GM12891 (cell line): ENCODE results near the gene SKOR1.
A peak's percentile ranks its signal among the peaks of the same experiment; 100 is the strongest.

Source experiments
- DNase-seq: peaks from one replicate; pipeline ENCODE4 v3.0.0; 2011; ENCODE audit warnings: low spot score; ENCODE audit not compliant: insufficient read length
- FAIRE-seq: peaks from 2 replicates; lab custom pipeline; 2011; peaks lifted over from hg19 to GRCh38; lab: Jason Lieb, UNC
- PAX5 ChIP-seq: IDR thresholded peaks from 2 replicates; pipeline ENCODE4 v1.6.1; 2011; ENCODE audit warnings: low read length, moderate library complexity, mild to moderate bottlenecking; ENCODE audit not compliant: insufficient read depth, severe bottlenecking
- POLR2A ChIP-seq: IDR thresholded peaks from 2 replicates; pipeline ENCODE4 v1.6.1; 2011; ENCODE audit warnings: low read depth, low read length, control low read depth
- POLR2AphosphoS5 ChIP-seq: IDR thresholded peaks from 2 replicates; pipeline ENCODE4 v1.6.1; 2011; ENCODE audit warnings: low read depth, low read length, control low read depth
- POU2F2 ChIP-seq: IDR thresholded peaks from 2 replicates; pipeline ENCODE4 v1.6.1; 2011; ENCODE audit warnings: low read depth, mild to moderate bottlenecking, control low read depth, low read length, moderate library complexity
- SPI1 ChIP-seq: IDR thresholded peaks from 2 replicates; pipeline ENCODE4 v1.6.1; 2011; ENCODE audit warnings: low read depth, low read length, control low read depth
- TAF1 ChIP-seq: IDR thresholded peaks from 2 replicates; pipeline ENCODE4 v1.6.1; 2011; ENCODE audit warnings: low read depth, low read length, control low read depth

SKOR1 gene

GRCh38 chr15:67832031-67832551, 6.8 kb downstream of the SKOR1 start:
- TF ChIP-seq POU2F2 (no peak), SPI1 (no peak), TAF1 (no peak), POLR2AphosphoS5 (no peak), POLR2A (no peak), PAX5 (no peak)
- FAIRE-seq (peak; percentile 64), DNase-seq (no peak)

- FAIRE-seq, result no peak
- no peak for DNase-seq
- TF ChIP-seq POU2F2, result no peak
- TF ChIP-seq POLR2A, result no peak
- TF ChIP-seq POLR2AphosphoS5, result no peak
- no peak for TF ChIP-seq TAF1
Observed at GRCh38 chr15:67832897-67833709, 7.8 kb downstream of the SKOR1 start.

- DNase-seq (no peak), FAIRE-seq (peak; percentile 76)
- TF ChIP-seq PAX5 (no peak), TAF1 (no peak), SPI1 (no peak), POLR2A (no peak), POU2F2 (no peak)
Observed at GRCh38 chr15:67833710-67834511, 8.6 kb downstream of the SKOR1 start.

GRCh38 chr15:67834581-67835296, 9.4 kb downstream of the SKOR1 start:
- DNase-seq (no peak), FAIRE-seq (no peak)
- TF ChIP-seq POLR2A (no peak), SPI1 (no peak), POU2F2 (no peak), PAX5 (no peak), POLR2AphosphoS5 (no peak), TAF1 (no peak)

- FAIRE-seq, result peak; percentile 9
- no peak for DNase-seq
- TF ChIP-seq TAF1 (no peak), POU2F2 (no peak), PAX5 (no peak), POLR2A (no peak), SPI1 (no peak), POLR2AphosphoS5 (no peak)
Observed at GRCh38 chr15:67835297-67836133, 10.2 kb downstream of the SKOR1 start.

- no peak for FAIRE-seq
- TF ChIP-seq POU2F2 (no peak), POLR2A (no peak), PAX5 (no peak), POLR2AphosphoS5 (no peak), SPI1 (no peak), TAF1 (no peak)
- DNase-seq, result no peak
Observed at GRCh38 chr15:67836134-67836455, 10.8 kb downstream of the SKOR1 start.

- no peak for FAIRE-seq
Observed at GRCh38 chr15:67836477-67836876, 11.2 kb downstream of the SKOR1 start.

GRCh38 chr15:67836955-67837354, 11.6 kb downstream of the SKOR1 start:
- DNase-seq, result no peak
- no peak for FAIRE-seq
- no peak for TF ChIP-seq POLR2AphosphoS5
- no peak for TF ChIP-seq POU2F2
- TF ChIP-seq SPI1, result no peak
- no peak for TF ChIP-seq PAX5
- TF ChIP-seq TAF1, result no peak
- TF ChIP-seq POLR2A, result no peak

More at GRCh38 chr15:67836477-67836876, 11.2 kb downstream of the SKOR1 start:
- TF ChIP-seq POLR2A (no peak), SPI1 (no peak), PAX5 (no peak), POU2F2 (no peak), TAF1 (no peak), POLR2AphosphoS5 (no peak)
- DNase-seq, result no peak

- TF ChIP-seq POU2F2 (no peak), POLR2AphosphoS5 (no peak), TAF1 (no peak), PAX5 (no peak), SPI1 (no peak), POLR2A (no peak)
Observed at GRCh38 chr15:67838789-67839332, 13.6 kb downstream of the SKOR1 start.

More at GRCh38 chr15:67838789-67839332, 13.6 kb downstream of the SKOR1 start:
- DNase-seq, result no peak
- FAIRE-seq, result no peak
